GM21737 (cell line): ENCODE results near the gene PEAK3.

Experiments
- ATAC-seq: cut with Tn5 transposase; IDR thresholded peaks from one replicate; pipeline ENCODE4 v1.9.1; 2021; ENCODE audit warnings: mild to moderate bottlenecking, moderate library complexity; ENCODE audit not compliant: unreplicated experiment

Gene PEAK3

DNA sequence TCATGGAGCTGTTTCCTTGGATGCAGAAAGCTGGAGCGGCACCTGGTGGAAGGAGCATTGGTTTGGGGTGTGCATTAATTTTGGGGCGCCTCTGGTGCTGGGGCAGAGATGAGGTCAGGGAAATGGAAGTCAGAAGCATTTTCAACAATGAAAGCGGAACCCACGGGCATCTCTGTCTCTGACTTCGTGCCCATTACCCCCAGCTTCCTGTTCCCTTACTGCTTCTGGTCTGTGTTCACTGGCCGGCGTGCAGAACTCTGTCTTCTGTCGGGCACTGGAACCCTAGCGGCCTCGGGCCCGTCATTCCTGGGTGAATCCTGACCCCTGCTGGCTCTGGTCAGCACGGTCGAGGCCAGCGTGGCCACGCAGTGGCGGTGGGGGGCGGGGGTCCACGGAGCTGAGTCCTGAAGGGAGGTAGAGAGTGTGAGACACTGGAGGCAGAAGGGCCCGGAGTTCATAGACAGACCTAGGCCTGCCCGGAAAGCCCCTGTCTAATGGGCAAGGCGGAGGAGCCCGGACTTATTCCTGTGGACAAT is 33.9 kb upstream of the PEAK3 start:
- ATAC-seq: no peak

DNA sequence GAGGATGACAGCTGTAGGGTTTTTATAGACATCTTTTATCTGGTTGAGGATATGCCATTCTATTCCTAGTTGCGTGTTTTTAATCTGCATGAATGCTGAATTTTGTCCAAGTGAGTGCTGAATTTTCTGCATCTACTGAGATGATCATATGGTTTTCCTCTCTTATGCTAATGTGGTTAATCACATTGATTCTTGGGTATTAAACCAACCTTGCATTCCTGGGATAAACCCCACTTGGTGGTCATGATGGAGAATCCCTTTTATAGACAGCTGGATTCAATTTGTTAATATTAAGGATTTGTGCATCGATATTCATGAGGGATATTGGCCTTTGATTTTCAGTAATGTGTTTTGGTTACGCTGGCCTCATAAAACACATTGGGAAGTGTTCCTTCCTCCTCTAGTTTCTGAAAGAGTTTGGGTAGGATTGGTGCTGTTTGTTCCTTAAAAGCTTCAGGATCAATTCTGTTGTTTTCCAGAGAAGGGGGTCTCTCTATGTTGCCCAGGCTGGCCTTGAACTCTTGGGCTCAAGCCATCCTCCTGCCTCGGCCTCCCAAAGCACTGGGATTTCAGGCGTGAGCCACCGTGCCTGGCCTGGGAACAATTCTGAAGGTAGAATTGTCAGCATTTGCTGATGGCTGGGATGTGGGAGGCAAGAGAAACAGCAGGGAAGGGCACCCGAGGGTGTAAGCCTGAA is 33.3 kb upstream of the PEAK3 start:
- ATAC-seq: no peak

DNA sequence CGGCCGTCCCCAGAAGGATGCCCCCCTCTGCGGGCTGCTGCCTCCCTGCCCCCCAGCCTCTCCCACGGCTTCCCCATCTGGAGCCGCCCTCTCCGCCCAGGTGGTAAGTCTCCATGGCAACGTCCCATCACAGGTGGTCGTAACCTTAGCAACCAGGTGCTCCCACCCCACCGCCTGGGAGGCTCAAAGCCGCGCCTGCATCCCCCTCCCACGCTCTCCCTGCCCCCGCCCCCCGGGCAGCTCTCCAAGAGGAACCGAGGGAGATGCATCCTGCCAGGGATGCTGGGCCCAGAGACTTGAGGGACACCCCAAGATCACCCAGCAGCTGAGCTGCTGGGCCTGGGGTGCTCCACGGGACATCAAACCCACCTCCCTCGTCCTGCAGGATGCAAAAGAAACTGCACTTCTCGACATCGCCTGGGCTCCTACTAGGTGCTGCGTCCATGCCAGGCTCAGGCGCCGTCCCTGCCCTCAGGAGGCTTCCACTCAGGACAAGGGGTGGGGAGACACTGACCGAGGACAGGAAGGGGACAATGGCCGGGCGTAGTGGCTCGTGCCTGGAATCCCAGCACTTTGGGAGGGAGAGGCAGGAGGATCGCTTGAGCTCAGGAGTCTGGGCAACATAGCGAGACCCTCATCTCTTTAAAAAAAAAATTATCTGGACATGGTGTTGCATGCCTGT is 31.0 kb upstream of the PEAK3 start:
- no peak for ATAC-seq

DNA sequence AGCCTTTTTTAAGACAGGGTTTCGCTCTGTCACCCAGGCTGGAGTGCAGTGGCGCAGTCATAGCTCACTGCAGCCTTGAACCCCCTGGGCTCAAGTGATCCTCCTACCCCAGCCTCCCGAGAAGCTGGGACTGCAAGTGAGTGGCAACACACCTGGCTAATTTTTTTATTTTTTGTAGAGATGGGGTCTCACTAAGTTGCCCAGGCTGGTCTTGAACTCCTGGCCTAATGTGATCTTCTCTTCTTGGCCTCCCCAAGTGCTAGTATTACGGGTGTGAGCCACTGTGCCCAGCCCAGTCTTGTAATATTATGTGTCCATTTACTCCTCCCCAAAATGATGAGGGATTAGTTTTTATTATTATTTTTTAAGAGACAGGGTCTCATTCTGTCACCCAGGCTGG is 29.1 kb upstream of the PEAK3 start:
- no peak for ATAC-seq

DNA sequence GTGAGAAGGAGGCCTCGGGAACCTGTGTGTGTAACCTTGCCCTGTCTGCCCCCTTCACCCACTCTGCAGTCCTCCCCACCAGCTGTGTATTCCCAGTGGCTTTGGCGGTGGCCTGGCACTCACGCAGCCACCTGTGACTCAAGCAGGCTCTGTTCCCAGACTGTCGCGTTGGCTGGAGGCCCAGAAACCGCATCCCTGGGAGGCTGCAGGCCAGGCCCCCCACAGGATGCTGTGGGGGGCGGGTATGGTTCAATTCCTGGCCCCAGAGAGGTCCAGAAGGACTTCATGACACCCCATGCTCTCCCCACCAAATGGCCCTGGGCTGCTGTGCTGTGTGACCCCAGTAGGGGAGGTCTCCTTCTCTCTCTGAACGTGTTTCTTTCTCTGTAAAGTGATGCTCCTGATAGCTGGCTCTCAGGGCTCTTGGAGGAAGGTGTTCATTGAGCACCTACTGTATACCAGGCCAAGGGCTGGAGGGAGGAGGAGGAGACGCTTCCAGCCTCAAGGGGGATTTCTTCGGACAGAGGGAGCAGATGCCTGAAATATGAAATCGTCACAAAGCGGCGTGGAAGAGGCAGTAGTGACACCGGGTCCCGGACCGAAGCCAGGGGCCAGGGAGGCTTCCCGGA is 27.9 kb upstream of the PEAK3 start:
- no peak for ATAC-seq

DNA sequence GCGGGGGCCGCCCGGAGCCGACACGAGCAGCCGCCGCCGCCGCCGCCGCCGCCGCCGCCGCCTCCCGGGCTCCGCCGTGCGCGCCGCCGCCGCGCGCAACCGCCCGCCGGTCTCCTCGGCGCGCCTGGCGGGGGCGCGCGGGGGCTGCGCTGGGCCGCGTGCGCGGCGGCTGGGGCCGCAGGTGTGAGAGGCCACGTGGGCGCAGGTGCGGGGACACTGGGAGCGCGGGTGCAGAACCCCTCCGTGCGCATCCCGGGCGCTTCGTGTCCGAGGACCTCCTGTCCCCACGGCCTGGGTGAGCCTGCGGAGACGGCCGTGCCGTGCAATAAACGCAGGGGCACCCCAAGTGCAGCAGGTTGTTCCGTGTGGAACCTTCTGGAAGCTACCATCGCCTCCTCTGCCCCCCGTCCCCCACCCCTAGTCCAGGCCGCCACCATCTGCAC is 26.2 kb upstream of the PEAK3 start, which contains the start of gene LINGO3:
Gene LINGO3, minus strand, starts transcription at position 41 of the 443 bp plus-strand sequence. CDS start 16,378 bp downstream, outside the sequence.
- no peak for ATAC-seq

DNA sequence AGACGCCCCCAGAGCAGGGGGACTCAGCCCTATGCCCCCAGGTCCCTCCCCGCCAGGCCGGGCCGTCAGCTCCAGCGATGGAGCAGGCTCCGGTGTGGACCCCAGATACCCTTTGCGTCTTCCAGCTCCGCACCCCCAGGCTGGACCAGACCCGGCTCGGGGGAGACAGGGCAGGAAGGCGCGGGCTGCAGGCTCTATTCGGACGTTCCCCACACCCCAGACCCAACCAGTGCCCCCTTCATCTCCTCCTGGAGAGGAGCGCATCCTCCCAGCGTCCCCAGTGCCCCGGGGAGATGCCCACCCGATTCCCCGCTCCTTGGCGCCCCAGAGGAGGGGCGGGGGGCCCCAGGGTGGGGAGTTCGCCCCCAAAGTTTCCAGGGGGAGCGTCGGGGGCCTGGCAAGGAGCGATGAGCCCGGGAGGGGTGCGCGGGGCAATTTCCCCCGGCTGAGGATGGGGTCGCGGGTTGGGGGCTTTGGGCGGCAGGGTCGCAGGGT is 25.6 kb upstream of the PEAK3 start:
- no peak for ATAC-seq

DNA sequence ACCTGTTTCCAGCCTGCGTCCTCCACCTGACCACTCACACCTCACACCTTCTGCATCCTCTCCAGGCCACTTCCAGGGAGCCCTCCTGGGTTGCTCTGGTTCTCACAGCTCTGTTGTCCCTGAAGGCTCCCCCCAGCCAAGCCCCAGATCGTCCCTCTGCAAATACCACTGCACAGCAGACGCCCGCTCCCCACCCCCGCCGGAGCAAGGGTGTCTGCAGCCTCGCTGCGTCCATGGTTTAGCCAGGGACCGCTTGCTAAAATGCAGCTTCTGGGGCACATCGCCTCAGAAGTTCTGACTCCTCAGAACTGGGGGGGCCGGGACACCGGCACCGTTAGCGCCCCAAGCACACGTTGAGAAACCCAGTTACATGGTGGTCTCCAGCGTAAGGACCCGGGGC is 25.0 kb upstream of the PEAK3 start:
- ATAC-seq: no peak

DNA sequence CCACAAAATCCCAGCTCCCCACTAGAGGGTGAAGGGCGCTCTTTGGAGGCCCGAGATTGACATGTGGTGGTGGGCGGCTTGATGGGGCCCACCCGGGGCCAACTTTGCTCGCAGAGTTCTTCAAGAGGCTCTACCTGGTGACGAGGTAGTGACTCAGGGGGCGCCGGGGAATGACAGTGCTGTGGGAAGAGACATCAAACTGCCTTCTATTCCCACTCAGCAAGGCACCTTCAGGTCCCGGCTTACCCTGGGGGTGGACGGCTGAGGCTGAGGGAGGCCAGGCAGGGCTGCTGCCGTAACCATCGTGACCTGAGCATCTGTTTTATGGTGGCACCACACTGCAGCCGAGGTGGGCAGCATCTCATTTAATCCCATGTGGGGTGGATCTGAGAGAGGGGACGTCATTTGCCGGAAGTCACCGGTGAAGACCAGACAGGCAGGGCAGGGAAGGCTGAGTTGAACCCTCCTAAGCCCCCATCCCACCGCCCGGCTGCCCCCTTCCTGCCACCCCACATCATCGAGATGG is 24.4 kb upstream of the PEAK3 start:
- no peak for ATAC-seq

DNA sequence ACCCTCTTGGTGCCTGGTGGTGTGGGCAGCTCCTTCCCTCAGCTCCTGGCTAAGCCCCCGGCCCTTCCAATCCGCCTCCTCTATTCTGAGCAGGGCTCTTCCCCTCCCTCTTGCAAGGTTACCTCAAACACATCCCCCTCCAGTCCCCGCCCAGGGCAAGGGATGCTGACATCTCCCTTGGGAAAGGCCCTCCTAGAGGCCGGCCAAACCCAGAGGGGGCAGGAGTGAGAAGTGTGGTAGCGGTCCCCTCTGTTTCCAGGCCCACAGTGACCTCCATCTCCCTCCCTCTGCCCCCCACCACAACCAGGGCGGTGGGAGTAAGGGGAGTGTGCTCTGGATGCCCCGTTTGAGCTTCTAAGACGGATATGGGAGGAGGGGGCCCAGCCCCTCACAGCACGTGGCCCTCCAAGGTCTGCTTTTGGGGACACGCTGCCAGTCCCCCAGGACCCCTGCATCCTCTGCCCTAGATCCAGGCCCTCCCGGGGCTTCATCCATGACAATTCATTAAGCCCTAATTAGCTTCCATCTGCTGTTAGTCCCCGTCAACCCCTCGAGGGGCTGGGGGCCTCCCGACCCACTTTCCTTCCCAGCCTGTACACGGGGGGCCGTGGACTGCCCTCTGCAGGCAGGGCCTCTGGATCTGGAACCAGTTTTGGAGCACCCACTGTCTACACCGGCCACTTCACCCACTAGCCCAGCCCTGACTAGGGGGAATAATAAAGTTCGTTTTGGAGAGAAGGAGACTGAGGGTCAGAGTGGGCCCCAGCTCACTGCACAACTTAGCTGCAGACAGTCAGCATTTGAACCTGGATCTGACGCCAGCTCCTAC is 23.7 kb upstream of the PEAK3 start:
- ATAC-seq: no peak

DNA sequence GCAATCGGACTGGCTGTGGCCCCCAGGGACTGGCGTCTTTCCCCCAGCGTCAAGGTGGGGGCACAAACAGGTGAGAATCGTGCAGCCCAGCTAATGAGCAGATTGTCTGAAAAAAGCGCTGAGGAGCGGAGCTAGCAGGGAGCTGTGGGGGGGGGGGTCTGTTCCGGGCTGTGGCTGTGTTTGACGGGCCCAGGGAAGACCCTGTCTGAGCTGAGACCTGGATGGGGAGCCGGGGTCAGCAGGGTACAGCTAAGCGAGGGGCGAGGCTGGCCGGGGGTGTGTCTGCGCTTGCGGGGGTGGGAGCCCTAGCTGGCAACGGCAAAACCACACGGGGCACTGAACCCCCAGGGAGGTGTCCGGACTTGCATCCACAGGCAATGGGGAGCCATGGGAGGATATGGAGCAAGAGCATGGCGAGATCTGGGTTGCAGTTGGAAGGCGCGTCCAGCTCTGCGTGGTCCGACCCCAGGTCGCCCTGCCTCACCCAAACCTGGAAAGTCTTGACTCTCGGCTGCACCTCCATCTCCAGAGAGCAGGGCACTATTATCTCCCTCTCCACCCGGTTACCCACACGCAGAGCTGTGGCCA is 21.3 kb upstream of the PEAK3 start:
- no peak for ATAC-seq

DNA sequence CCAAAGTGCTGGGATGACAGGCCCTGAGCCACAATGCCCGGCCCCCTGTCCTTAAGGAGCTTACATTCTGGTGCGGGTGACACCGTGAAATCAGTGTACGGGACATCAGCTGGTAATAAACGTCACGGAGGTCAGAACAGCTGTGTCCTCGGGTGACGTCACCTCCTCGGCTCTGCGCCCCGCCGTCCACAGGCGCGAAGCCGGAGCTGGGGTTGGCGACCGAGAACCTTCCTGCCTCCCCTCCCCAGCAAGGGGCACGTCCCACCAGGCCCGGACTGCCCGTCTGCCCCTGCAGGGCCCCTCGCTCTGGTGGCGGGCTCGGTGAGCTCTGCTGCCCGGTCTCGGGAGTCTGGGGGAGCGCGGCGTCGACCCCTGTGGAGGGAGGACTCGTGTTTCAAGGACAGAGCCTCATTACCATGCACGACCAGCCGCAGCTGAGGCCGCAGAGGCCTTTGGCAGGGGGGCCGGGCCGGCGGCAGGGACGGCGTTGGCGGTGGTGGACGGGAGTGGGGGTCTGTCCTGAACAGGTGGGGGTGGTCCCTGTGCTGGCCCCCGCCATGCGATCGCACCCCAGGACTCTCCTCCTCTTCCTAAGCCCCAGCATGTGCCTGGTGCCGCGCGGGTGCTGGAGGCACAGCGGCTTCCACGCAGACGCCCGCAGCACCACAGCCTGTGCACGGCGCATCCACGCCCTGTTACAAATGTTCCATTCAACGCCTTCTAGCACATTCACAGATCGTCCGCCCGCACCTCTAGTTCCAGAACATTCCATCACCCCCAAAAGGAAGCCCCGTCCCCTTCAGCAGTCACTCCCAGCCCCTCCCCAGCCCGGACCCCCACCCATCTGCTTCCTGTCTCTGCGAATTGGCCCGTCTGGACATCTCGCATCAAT is 20.6 kb upstream of the PEAK3 start:
- ATAC-seq: no peak

DNA sequence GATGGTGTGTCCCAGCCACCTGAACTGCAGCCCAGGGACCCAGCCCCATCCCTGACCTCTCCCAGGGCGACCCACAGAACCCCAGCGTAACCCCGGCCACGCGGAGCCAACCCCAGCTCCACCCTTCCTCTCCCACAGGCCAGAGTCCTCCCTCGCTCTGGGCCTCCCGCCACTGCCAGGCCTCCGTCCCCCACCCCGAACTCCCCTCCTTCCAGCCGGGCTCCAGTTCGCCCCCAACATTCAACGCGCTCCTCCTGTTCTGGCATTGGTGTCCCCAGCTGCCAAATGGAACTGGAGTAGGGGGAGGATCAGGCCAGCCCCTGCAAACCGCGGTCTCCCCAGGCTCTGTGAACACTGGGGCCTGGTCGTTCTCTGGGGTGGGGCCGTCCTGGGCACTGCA is 18.6 kb upstream of the PEAK3 start:
- no peak for ATAC-seq

DNA sequence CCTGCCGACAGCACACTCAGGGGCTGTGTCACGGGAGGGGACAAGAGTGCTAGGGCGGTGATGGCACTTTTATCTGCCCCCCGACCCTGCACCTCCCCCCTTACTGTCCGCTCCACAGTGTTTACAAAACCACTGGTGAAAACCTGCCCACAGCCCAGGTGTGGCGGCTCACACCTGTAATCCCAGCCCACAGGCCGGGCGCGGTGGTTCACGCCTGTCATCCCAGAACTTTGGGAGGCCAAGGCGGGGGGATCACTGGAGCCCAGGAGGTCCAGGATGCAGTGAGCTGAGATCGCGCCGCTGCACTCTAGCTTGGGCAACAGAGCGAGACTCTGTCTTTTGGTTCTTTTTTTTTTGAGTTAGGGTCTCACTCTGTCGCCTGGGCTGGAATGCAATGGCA is 14.2 kb upstream of the PEAK3 start:
- ATAC-seq: no peak

DNA sequence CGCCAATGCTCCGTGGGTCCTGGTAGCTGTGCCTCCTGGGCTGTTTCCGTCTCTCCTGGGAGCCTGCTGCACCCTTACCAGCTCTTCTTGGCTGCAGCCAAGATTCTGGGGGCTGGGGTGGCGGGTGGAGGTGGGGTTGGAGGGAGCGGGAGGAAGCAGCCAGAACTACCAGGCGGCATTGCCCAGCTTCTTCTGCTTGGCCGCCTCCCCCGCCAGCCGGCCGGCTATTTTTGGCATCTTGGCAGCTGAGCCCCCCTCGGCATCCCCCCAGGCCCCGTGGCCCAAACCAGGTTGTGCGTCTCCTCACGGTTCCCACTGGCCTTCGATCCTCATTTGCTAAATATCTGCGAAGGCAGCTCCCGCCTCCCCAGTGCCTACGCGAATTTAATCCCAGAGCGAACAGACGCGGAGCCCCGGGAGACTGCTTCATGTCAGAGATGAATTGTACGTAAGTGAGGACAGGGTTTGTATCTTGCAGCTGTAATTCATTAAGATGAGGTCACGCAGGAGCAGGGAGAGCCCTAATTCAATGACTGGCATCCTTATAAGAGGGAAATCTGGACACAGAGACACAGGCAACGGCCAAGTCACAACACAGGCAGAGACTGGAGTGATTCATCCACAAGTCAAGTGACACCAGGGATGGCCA is 12.8 kb upstream of the PEAK3 start:
- no peak for ATAC-seq

DNA sequence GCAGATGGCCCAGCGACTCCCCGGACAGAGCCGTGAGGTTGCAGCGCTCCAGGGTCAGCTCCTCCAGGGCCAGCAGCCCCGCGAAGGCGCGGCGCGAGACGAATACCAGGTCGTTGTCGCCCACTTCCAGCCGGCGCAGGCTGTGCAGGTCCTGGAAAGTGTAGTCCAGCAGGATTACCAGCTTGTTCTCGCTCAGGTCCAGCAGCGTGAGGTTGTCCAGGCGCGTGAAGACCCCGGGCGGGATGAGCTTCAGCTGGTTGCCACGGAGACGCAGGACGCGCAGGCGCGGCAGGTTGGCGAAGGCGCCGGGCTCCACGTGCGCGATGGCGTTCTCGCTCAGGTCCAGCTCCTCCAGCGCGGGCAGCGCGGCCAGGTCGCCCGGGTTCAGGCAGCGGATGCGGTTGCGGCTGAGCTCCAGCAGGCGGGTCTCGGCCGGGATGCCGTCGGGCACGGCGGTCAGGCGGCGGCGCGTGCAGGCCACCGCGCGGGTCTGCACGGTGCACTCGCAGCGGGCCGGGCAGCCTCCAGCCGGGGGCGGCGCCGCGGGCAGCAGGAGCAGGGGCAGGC is 9.3 kb upstream of the PEAK3 start:
- ATAC-seq: no peak

DNA sequence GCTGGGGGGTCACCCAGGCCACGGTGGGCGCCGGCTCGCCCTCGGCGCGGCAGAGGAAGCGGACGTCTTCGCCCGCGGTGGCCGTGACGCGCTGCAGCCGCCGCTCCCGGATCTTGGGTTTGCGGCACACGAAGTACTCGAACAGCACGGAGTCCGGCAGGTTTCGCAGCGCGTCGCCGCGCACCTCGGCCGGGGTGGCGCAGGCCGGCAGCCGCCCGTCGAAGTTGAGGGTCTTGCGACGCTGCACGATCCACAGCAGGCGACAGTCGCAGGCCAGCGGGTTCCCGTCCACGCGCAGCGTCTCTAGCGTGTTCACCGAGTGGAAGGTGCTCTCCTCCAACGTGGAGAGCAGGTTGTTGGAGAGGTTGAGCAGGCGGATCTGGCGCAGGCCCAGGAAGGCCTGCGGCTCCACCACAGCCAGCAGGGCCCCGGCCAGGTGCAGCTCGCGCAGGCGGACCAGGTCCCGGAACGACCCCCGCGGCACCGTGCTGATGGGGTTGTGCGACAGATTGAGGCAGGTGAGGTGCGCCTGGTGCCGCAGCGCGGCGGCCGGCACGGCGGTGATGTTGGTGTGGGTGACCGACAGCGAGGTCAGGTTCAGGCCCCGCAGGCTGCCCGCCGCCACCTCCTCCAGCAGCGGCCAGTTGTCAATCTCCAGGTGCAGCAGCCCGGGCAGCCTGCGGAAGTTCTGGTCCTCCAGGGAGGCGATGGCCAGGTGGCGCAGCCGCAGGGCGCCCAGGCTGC is 8.6 kb upstream of the PEAK3 start:
- ATAC-seq: no peak
